CD4-positive, alpha-beta memory T cell (primary cell): ENCODE data around the gene ITPR3. TPM values are rescaled to one million over a fixed set of nuclear protein-coding genes. Genes with fewer than 3 reads are reported as not detected.

Experiments
- CTCF ChIA-PET: fragments of 350-600 bp; sonication (Branson Sonifier 250); formaldehyde crosslinking; loops from one replicate; lab custom pipeline; 2021; ENCODE audit warnings: inconsistent platforms; ENCODE audit not compliant: partially characterized antibody; lab: Charles Lee
- POLR2A ChIA-PET: fragments of 350-600 bp; sonication (Branson Sonifier 250); formaldehyde crosslinking; loops from one replicate; lab custom pipeline; 2021; ENCODE audit not compliant: partially characterized antibody; lab: Charles Lee
- DNase-seq, 5 donors: peaks; one replicate each; pipeline versions ENCODE4 v3.0.0 to v3.0.0-alpha.2; 2020 to 2022; ENCODE audit warnings: mixed read lengths in 1 of 5
- H3K27ac ChIP-seq: one replicate; pipeline ENCODE4 v1.7.0; 2013; ENCODE audit warnings: low read depth, low read length
- H3K27me3 ChIP-seq: 2 replicates; pipeline ENCODE4 v1.7.0; 2013; ENCODE audit warnings: mild to moderate bottlenecking, low read length, moderate library complexity; ENCODE audit not compliant: insufficient read depth
- H3K36me3 ChIP-seq: 2 replicates; pipeline ENCODE4 v1.7.0; 2013; ENCODE audit warnings: mild to moderate bottlenecking, low read length, moderate library complexity; ENCODE audit not compliant: insufficient read depth
- H3K4me1 ChIP-seq: 2 replicates; pipeline ENCODE4 v1.7.0; 2013; ENCODE audit warnings: mild to moderate bottlenecking, low read length, moderate library complexity; ENCODE audit not compliant: insufficient read depth
- H3K4me3 ChIP-seq, 2 donors: one replicate each; pipeline ENCODE4 v1.7.0; 2013; ENCODE audit warnings: low read length in 2 of 2, mild to moderate bottlenecking in 1 of 2
- H3K9me3 ChIP-seq, 2 donors: one replicate each; pipeline ENCODE4 v1.7.0; 2013; ENCODE audit warnings: low read length in 2 of 2, control low read depth in 1 of 2; ENCODE audit not compliant: control insufficient read depth in 1 of 2
- H3K27ac Mint-ChIP-seq, 7 donors: one replicate each; pipeline ENCODE4 v1.8.0; 2020 to 2021; ENCODE audit warnings: mixed read lengths in 7 of 7, mild to moderate bottlenecking in 6 of 7, inconsistent platforms in 3 of 7, moderate library complexity in 3 of 7
- H3K27me3 Mint-ChIP-seq, 2 donors: one replicate each; pipeline ENCODE4 v1.8.0; 2020 to 2021; ENCODE audit warnings: mixed read lengths in 2 of 2
- H3K36me3 Mint-ChIP-seq, 2 donors: one replicate each; pipeline ENCODE4 v1.8.0; 2020 to 2021; ENCODE audit warnings: mixed read lengths in 2 of 2, inconsistent platforms in 1 of 2, mild to moderate bottlenecking in 1 of 2
- H3K4me1 Mint-ChIP-seq, 4 donors: one replicate each; pipeline ENCODE4 v1.8.0; 2020 to 2021; ENCODE audit warnings: mixed read lengths in 4 of 4, mild to moderate bottlenecking in 1 of 4
- H3K4me3 Mint-ChIP-seq, 8 donors: one replicate each; pipeline ENCODE4 v1.8.0; 2020 to 2021; ENCODE audit warnings: mixed read lengths in 8 of 8, mild to moderate bottlenecking in 7 of 8, moderate library complexity in 6 of 8, inconsistent platforms in 3 of 8
- H3K9me3 Mint-ChIP-seq, 8 donors: one replicate each; pipeline ENCODE4 v1.8.0; 2020 to 2021; ENCODE audit warnings: mixed read lengths in 8 of 8, mild to moderate bottlenecking in 5 of 8, inconsistent platforms in 3 of 8, moderate library complexity in 1 of 8
- intact Hi-C: fragments of 100-400 bp; cut with micrococcal nuclease; formaldehyde crosslinking; loops from one replicate; pipeline ENCODE4 v1.15.1; 2023
- polyA plus RNA-seq, 2 donors: library from polyadenylated mRNA; unstranded; fragments of 300-500 nt; fragmentation: Illumina TruSeq; gene quantifications; one replicate each; pipeline ENCODE4 v1.2.3, GENCODE V29; 2021
- total RNA-seq, 2 experiments: library from RNA; stranded (reverse); gene quantifications; one replicate each; pipeline ENCODE4 v1.2.3, GENCODE V29; 2021

ITPR3 gene
- total and polyA plus RNA-seq, 4 experiments from 2014 or later = 0.55 to 72.4 (median 39.7) TPM

GRCh38 chr6:33652002-33652401 lies 30.9 kb downstream of the ITPR3 start:
- H3K4me1 ChIP-seq = no peaks in the 10 kb centered on the region
- Mint-ChIP-seq H3K4me1 (peaks cover 5 to 20% (median 12%) of the 10 kb centered on the region in 4 donors), H3K36me3 (peaks cover 10 to 44% of the 10 kb centered on the region in 2 donors), H3K4me3 (no peak overlapping the region), H3K27ac (peak overlapping the region in 3 of 7 donors; percentile 60 to 87 (median 76)), H3K27me3 (no peaks in the 10 kb centered on the region), H3K9me3 (no peaks in the 10 kb centered on the region)
- peaks cover 12% of the 10 kb centered on the region for H3K36me3 ChIP-seq
- intact Hi-C loops = no loop called here
- H3K27me3 ChIP-seq = no peaks in the 10 kb centered on the region
- no peak for DNase-seq
- no peaks in the 10 kb centered on the region for H3K9me3 ChIP-seq
- CTCF ChIA-PET = interaction anchor here (1.2 to 1.4 kb wide), 2 partner anchors 62 to 65 kb away, joined by 3 to 4 read pairs; no protein-coding TSS in a partner anchor
- POLR2A ChIA-PET = interaction anchor here (0.8 to 1.9 kb wide), 2 partner anchors 43 to 45 kb away, joined by 3 to 6 read pairs; no protein-coding TSS in a partner anchor
- H3K4me3 ChIP-seq = no peak overlapping the region
- no peak overlapping the region for H3K27ac ChIP-seq

- H3K4me3 Mint-ChIP-seq = no peak overlapping the region
- Histone ChIP-seq H3K4me1 (no peaks in the 10 kb centered on the region), H3K27me3 (no peaks in the 10 kb centered on the region), H3K4me3 (no peak overlapping the region), H3K9me3 (no peaks in the 10 kb centered on the region), H3K36me3 (peaks cover 19% of the 10 kb centered on the region), H3K27ac (no peak overlapping the region)
- POLR2A ChIA-PET = no interaction called here
- peaks cover 2 to 13% (median 6%) of the 10 kb centered on the region in 4 donors for H3K4me1 Mint-ChIP-seq
- intact Hi-C loops = no loop called here
- H3K27ac Mint-ChIP-seq = peak overlapping the region in 4 of 7 donors; percentile 42 to 76 (median 73)
- no peaks in the 10 kb centered on the region for H3K9me3 Mint-ChIP-seq
- peaks cover 11 to 46% of the 10 kb centered on the region in 2 donors for H3K36me3 Mint-ChIP-seq
- CTCF ChIA-PET = no interaction called here
- no peaks in the 10 kb centered on the region for H3K27me3 Mint-ChIP-seq
- peak in 1 of 5 donors; percentile 5 for DNase-seq
Observed at GRCh38 chr6:33654831-33655554, 33.9 kb downstream of the ITPR3 start.

GRCh38 chr6:33656844-33657243 lies 35.7 kb downstream of the ITPR3 start:
- Histone ChIP-seq H3K27ac (no peak overlapping the region), H3K4me3 (no peak overlapping the region), H3K36me3 (peaks cover 19% of the 10 kb centered on the region), H3K4me1 (no peaks in the 10 kb centered on the region), H3K9me3 (no peaks in the 10 kb centered on the region), H3K27me3 (no peaks in the 10 kb centered on the region)
- H3K36me3 Mint-ChIP-seq = peaks cover 8 to 53% of the 10 kb centered on the region in 2 donors
- H3K4me3 Mint-ChIP-seq = no peak overlapping the region
- peak overlapping the region in 2 of 7 donors; percentile 36 to 68 for H3K27ac Mint-ChIP-seq
- peaks cover 0 to 4% (median 2%) of the 10 kb centered on the region in 4 donors for H3K4me1 Mint-ChIP-seq
- no peaks in the 10 kb centered on the region for H3K27me3 Mint-ChIP-seq
- peak in 1 of 5 donors; percentile 13 for DNase-seq
- no peaks in the 10 kb centered on the region for H3K9me3 Mint-ChIP-seq
- intact Hi-C loops = no loop called here
- ChIA-PET POLR2A (no interaction called here), CTCF (interaction anchor here (0.6 kb wide), 1 partner anchor 13 kb away, joined by 4 read pairs; no protein-coding TSS in a partner anchor)

- ChIA-PET CTCF (interaction anchor here (1.6 kb wide), 1 partner anchor 43 kb away, joined by 5 read pairs; no protein-coding TSS in a partner anchor), POLR2A (interaction anchor here (1.2 kb wide), 1 partner anchor 11 kb away, joined by 3 read pairs; no protein-coding TSS in a partner anchor)
- DNase-seq = peak in 1 of 5 donors; percentile 28
- peaks cover 0 to 1% (median 0%) of the 10 kb centered on the region in 4 donors for H3K4me1 Mint-ChIP-seq
- intact Hi-C loops = no loop called here
- no peaks in the 10 kb centered on the region for H3K9me3 ChIP-seq
- no peaks in the 10 kb centered on the region for H3K4me1 ChIP-seq
- peaks cover 12 to 68% of the 10 kb centered on the region in 2 donors for H3K36me3 Mint-ChIP-seq
- H3K4me3 Mint-ChIP-seq = no peak overlapping the region
- H3K27me3 ChIP-seq = no peaks in the 10 kb centered on the region
- no peak overlapping the region for H3K4me3 ChIP-seq
- H3K36me3 ChIP-seq = peaks cover 30% of the 10 kb centered on the region
- H3K27ac ChIP-seq = no peak overlapping the region
- H3K27ac Mint-ChIP-seq = peak overlapping the region in 1 of 7 donors; percentile 11
- H3K9me3 Mint-ChIP-seq = no peaks in the 10 kb centered on the region
- H3K27me3 Mint-ChIP-seq = no peaks in the 10 kb centered on the region
Observed at GRCh38 chr6:33658982-33659689, 38.0 kb downstream of the ITPR3 start.

- Histone ChIP-seq H3K9me3 (no peaks in the 10 kb centered on the region), H3K27ac (no peak overlapping the region), H3K4me1 (no peaks in the 10 kb centered on the region), H3K27me3 (no peaks in the 10 kb centered on the region), H3K4me3 (no peak overlapping the region), H3K36me3 (peaks cover 32% of the 10 kb centered on the region)
- H3K36me3 Mint-ChIP-seq = peaks cover 14 to 66% of the 10 kb centered on the region in 2 donors
- H3K4me3 Mint-ChIP-seq = no peak overlapping the region
- H3K27me3 Mint-ChIP-seq = no peaks in the 10 kb centered on the region
- ChIA-PET POLR2A (interaction anchor here (1.2 kb wide), 1 partner anchor 10 kb away, joined by 3 read pairs; no protein-coding TSS in a partner anchor), CTCF (interaction anchor here (1.6 kb wide), 1 partner anchor 43 kb away, joined by 5 read pairs; no protein-coding TSS in a partner anchor)
- no peaks in the 10 kb centered on the region for H3K9me3 Mint-ChIP-seq
- intact Hi-C loops = no loop called here
- peak overlapping the region in 3 of 7 donors; percentile 11 to 70 (median 49) for H3K27ac Mint-ChIP-seq
- peaks cover 0 to 1% (median 0%) of the 10 kb centered on the region in 4 donors for H3K4me1 Mint-ChIP-seq
- DNase-seq = peak in 1 of 5 donors; percentile 11
Observed at GRCh38 chr6:33659986-33660385, 38.9 kb downstream of the ITPR3 start.

GRCh38 chr6:33661106-33661838 lies 40.1 kb downstream of the ITPR3 start:
- Histone ChIP-seq H3K9me3 (no peaks in the 10 kb centered on the region), H3K4me3 (no peak overlapping the region), H3K4me1 (no peaks in the 10 kb centered on the region), H3K27me3 (no peaks in the 10 kb centered on the region), H3K36me3 (peaks cover 28% of the 10 kb centered on the region), H3K27ac (no peak overlapping the region)
- intact Hi-C loops = no loop called here
- peaks cover 0 to 1% (median 0%) of the 10 kb centered on the region in 4 donors for H3K4me1 Mint-ChIP-seq
- H3K9me3 Mint-ChIP-seq = no peaks in the 10 kb centered on the region
- POLR2A ChIA-PET = interaction anchor here (0.7 kb wide), 1 partner anchor 383 kb away, joined by 3 read pairs; no protein-coding TSS in a partner anchor
- peaks cover 15 to 66% of the 10 kb centered on the region in 2 donors for H3K36me3 Mint-ChIP-seq
- CTCF ChIA-PET = interaction anchor here (1.4 kb wide), 1 partner anchor 30 kb away, joined by 5 read pairs; no protein-coding TSS in a partner anchor
- no peak overlapping the region for H3K27ac Mint-ChIP-seq
- H3K4me3 Mint-ChIP-seq = no peak overlapping the region
- no peak for DNase-seq
- H3K27me3 Mint-ChIP-seq = no peaks in the 10 kb centered on the region
